Measurements from ENCODE around the gene TECPR1. TPM values are rescaled to one million over a fixed set of nuclear protein-coding genes. Genes with fewer than 3 reads are reported as not detected.
A peak's percentile ranks its signal among the peaks of the same experiment; 100 is the strongest.

Gene TECPR1
- total RNA-seq, 4 donors from 2014 or later = 19.6 to 61.8 (median 26.3) TPM

GRCh38 chr7:98174334-98175259 lies 77.4 kb downstream of the TECPR1 start:
- peaks cover 0 to 5% of the 10 kb centered on the region in 2 donors for H3K36me3 ChIP-seq
- TF ChIP-seq CTCF (IDR thresholded peaks at IDR 0.05) (no peak), POLR2A (IDR thresholded peaks at IDR 0.05) (peak in 1 of 2 donors; percentile 25)
- WGBS, 2 donors = 90 to 95% methylated on average over 18 to 20 of the region's 20 CpGs
- H3K4me3 ChIP-seq (replicated peaks in 1 of 3) = no peak overlapping the region
- intact Hi-C loops (cut with DNase I) = no loop called here
- DNase-seq = peak; percentile 62 to 63
- H3K9me3 ChIP-seq = no peaks in the 10 kb centered on the region
- H3K4me1 ChIP-seq = peaks cover 16 to 19% of the 10 kb centered on the region in 2 donors
- H3K27me3 ChIP-seq = no peaks in the 10 kb centered on the region
- H3K27ac ChIP-seq = peak overlapping the region in 1 of 3 donors; percentile 79

- intact Hi-C loops (cut with DNase I) = no loop called here
- H3K27ac ChIP-seq = no peak overlapping the region
- 95 to 96% methylated on average over 22 to 24 of the region's 24 CpGs for WGBS, 2 donors
- H3K9me3 ChIP-seq = no peaks in the 10 kb centered on the region
- no peak for TF ChIP-seq POLR2A (IDR thresholded peaks at IDR 0.05)
- TF ChIP-seq CTCF (IDR thresholded peaks at IDR 0.05) = no peak
- H3K27me3 ChIP-seq = no peaks in the 10 kb centered on the region
- H3K4me1 ChIP-seq = no peaks in the 10 kb centered on the region
- DNase-seq = no peak
- peaks cover 0 to 5% of the 10 kb centered on the region in 2 donors for H3K36me3 ChIP-seq
- no peak overlapping the region for H3K4me3 ChIP-seq (replicated peaks in 1 of 3)
Measured at GRCh38 chr7:98171449-98171848, 80.6 kb downstream of the TECPR1 start.

- H3K36me3 ChIP-seq = peaks cover 0 to 5% of the 10 kb centered on the region in 2 donors
- H3K27ac ChIP-seq = no peak overlapping the region
- H3K4me1 ChIP-seq = no peaks in the 10 kb centered on the region
- no peaks in the 10 kb centered on the region for H3K9me3 ChIP-seq
- intact Hi-C loops (cut with DNase I) = no loop called here
- H3K27me3 ChIP-seq = no peaks in the 10 kb centered on the region
- no peak for DNase-seq
- TF ChIP-seq CTCF (IDR thresholded peaks at IDR 0.05) = no peak
- no peak for TF ChIP-seq POLR2A (IDR thresholded peaks at IDR 0.05)
- WGBS, 2 donors = 91 to 95% methylated on average over 8 of the region's 8 CpGs
- no peak overlapping the region for H3K4me3 ChIP-seq (replicated peaks in 1 of 3)
Measured at GRCh38 chr7:98170966-98171365, 81.1 kb downstream of the TECPR1 start.

GRCh38 chr7:98168904-98169621 lies 83.0 kb downstream of the TECPR1 start:
- no peak for DNase-seq
- WGBS, 2 donors = 91 to 95% methylated on average over 5 of the region's 5 CpGs
- Histone ChIP-seq H3K9me3 (no peaks in the 10 kb centered on the region), H3K27ac (no peak overlapping the region), H3K4me1 (no peaks in the 10 kb centered on the region), H3K4me3 (replicated peaks in 1 of 3) (no peak overlapping the region), H3K36me3 (peaks cover 0 to 5% of the 10 kb centered on the region in 2 donors), H3K27me3 (no peaks in the 10 kb centered on the region)
- intact Hi-C loops (cut with DNase I) = loop anchor here (2.0 kb wide), 1 partner anchor 146 kb away; no protein-coding TSS in a partner anchor
- TF ChIP-seq CTCF (IDR thresholded peaks at IDR 0.05) = peak in 1 of 6 experiments; percentile 5
- TF ChIP-seq POLR2A (IDR thresholded peaks at IDR 0.05) = no peak
